Measurements from ENCODE around the gene AHRR.
"Not testable (repeated sequence)": the region's sequence is repeated elsewhere in the genome, so short reads cannot be mapped to it uniquely, and the experiment has no call there.

Gene AHRR

GRCh38 chr5:398475-399295 lies 77.2 kb downstream of the AHRR start:
- no peak for DNase-seq

- peak; percentile 87 for DNase-seq
Observed at GRCh38 chr5:399296-400281, 78.1 kb downstream of the AHRR start.

- DNase-seq, result no peak
Observed at GRCh38 chr5:400282-401145, 79.0 kb downstream of the AHRR start.

- DNase-seq, result no peak
Observed at GRCh38 chr5:401146-402034, 79.9 kb downstream of the AHRR start.

GRCh38 chr5:402219-402614 lies 80.7 kb downstream of the AHRR start:
- DNase-seq, result not testable (repeated sequence)

GRCh38 chr5:402615-403359 lies 81.3 kb downstream of the AHRR start:
- no peak for DNase-seq

GRCh38 chr5:403995-404394 lies 82.5 kb downstream of the AHRR start:
- no peak for DNase-seq

- DNase-seq, result no peak
Observed at GRCh38 chr5:404666-405241, 83.2 kb downstream of the AHRR start.

GRCh38 chr5:405421-405820 lies 83.9 kb downstream of the AHRR start:
- no peak for DNase-seq

GRCh38 chr5:406041-406440 lies 84.5 kb downstream of the AHRR start:
- DNase-seq, result no peak

- peak; percentile 50 for DNase-seq
Observed at GRCh38 chr5:407051-407450, 85.5 kb downstream of the AHRR start.

- no peak for DNase-seq
Observed at GRCh38 chr5:407801-408268, 86.3 kb downstream of the AHRR start.

- DNase-seq, result no peak
Observed at GRCh38 chr5:410911-411517, 89.5 kb downstream of the AHRR start.

GRCh38 chr5:411728-412127 lies 90.2 kb downstream of the AHRR start:
- no peak for DNase-seq

GRCh38 chr5:414991-415927 lies 93.7 kb downstream of the AHRR start:
- DNase-seq, result not testable (repeated sequence)

GRCh38 chr5:415928-416635 lies 94.6 kb downstream of the AHRR start:
- no peak for DNase-seq

GRCh38 chr5:416636-416960 lies 95.1 kb downstream of the AHRR start:
- no peak for DNase-seq

Data from HCEC 1CT (cell line).